GM18498 (cell line): ENCODE results near the gene HOXD11.

Experiments used
- ATAC-seq: cut with Tn5 transposase; IDR thresholded peaks from one replicate; pipeline ENCODE4 v1.9.1; 2021; ENCODE audit warnings: mild to moderate bottlenecking, moderate library complexity; ENCODE audit not compliant: unreplicated experiment

HOXD11 gene

DNA sequence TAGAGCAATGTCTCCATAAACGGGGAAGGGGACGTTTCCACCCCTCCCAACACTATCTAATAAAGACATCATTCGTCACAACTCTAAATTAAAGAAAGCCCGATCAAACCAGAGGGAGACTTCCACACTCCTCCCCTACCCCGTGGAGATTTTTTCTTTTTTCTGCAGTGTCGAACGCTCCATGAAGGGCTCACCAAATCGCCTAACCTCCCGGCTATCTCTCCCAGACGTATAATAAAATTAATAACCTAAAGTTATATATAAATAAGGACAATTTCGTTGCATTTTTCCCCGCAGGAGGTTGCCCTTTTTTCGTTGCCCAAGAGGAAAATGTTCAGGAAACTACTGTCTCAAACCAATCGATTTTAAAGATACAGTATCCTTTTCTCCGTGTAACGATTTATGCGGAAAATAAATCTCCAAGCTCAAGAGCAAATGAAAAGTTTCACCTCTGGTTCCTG, 25.7 kb upstream of the HOXD11 start:
- no peak for ATAC-seq

DNA sequence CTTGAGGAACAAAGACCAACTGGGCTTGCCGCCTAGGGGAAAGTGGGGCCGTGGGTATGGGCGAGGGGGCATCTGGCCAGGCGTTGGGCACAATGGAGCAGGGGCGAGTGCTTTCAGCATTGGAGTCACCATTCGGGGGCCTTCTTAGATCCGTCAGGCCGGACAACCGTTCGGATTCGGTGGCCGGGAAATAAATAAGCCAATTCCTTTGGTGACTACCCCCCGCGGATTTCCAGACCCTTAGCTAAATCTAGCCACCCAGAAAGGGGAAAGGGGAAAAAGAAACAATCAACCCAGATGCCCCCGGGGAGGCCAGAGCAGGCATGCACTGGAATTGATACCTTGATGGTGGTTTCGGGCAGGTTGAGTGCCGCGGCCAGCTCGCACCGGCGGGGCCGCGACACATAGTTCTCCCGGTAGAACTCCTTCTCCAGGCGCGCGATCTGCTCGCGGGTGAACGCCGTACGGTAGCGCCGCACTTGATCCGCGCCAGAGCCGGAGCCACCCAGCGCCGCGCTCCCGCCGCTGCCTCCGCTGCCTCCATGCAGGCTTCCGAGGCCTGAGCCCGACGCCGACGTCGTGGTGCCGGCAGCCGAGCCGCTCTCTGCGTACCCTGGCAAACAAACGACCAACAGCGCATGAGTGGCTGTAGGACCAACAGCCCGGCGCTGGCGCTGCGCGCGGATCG, 25.1 kb upstream of the HOXD11 start:
- no peak for ATAC-seq

DNA sequence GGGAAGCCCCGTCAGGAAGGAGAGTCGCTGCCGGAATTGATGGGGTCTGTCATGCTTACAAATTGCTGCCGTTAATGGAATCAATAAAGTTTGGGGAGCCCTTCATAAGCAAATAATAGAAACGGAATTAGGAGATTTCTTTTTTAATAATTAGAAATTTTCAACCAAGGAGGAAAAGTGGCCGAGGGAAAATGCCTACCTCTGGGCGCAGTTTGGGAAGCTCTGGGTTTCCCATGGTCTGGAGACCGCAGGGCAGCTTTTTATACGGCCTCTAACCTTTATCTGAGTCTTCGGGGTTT, 24.6 kb upstream of the HOXD11 start:
- ATAC-seq, result no peak

DNA sequence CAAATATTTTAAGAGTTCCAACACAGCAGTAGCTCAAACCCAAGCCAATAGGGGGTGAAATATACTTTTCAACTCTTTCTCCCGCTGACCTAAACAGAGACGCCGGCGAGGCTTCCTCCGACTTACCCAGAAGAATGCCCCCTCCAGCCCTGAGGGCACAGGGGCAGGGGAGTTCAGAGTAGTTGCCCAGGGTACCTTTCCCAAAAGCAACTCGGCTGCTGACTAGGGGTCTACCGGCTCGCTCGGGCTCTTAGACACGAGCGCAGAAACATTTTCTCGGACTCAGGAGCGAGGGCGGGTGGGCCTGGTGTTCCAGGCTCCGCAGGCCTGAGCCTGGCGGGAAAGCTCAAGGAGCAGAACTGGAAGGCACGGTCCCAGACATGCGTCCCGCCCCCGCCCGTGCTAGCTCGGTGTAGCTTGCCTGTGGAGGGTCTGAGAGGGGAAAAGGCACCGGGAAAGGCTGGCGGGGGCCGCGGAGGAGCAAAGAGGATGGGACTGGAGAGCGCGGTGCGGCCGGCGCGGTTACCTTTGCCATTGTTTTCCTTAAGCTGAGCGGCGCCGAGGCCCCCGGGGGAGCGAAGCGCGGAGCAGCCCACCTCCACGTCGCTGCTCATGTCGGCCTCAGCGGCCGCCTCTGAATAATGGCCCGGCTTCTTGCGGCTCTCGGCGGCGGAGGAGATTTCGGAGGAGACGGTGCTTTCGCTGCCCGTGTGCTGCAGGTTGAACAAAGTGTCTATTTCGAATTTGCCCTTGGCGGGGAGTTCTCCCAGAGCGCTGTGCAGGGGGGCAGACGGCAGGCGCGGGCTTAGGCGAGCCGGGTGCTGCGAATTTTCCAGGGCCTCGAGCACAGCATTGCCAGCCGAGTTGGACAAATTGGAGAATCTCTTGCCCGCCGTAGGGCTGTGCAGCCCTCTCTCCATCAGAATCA, 24.0 kb upstream of the HOXD11 start:
- no peak for ATAC-seq

DNA sequence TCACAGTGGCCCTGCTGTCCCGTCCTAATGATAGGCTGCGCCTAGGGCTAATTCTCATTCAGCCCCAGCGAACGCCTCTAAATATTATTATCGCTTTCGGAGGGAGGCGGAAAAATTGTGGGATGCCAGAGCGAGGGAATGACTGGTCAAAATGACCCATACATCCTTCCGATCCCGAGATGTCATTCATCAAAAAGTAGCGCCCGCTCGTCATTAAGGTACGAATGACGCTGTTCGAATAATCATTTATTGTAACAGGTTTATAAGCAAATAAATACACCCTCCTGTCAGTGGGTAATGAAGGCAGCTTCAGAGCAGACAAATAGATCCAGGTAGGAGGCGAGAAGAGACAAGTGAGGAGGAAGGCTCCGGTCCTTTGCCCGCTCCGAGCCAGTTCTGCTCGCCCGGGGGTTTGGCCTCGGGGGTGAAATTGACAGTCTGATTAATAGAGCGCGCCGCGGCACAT, 23.3 kb upstream of the HOXD11 start, which contains the start of gene EVX2:
Gene EVX2 (minus strand): TSS at position 167 of the 466 bp plus-strand sequence. CDS start 186 bp downstream, outside the sequence.
- no peak for ATAC-seq

DNA sequence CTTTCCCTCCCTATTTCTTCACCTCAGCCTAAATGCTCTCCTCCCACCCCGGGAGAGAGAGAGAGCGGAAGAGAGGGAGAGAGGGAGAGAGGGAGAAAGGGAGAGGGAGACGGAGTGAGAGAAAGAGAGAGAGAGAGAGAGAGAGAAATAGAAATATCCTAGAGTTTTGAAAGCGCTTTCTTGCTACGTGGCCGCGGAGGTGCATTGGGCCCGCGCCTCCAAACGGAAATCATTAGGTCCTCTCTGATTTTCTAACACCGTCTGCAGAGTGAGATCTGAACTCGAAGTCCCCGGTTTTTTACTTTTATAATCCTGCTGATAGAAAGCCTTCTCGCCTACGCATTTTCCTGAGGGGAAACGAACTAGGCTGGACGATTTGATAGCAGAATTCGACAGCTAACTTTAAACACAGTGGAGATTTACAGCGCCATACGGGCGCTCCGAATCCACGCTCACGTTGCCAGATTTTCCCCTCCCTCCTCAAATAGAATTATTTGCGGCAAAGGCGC, 22.4 kb upstream of the HOXD11 start:
- ATAC-seq, result no peak

DNA sequence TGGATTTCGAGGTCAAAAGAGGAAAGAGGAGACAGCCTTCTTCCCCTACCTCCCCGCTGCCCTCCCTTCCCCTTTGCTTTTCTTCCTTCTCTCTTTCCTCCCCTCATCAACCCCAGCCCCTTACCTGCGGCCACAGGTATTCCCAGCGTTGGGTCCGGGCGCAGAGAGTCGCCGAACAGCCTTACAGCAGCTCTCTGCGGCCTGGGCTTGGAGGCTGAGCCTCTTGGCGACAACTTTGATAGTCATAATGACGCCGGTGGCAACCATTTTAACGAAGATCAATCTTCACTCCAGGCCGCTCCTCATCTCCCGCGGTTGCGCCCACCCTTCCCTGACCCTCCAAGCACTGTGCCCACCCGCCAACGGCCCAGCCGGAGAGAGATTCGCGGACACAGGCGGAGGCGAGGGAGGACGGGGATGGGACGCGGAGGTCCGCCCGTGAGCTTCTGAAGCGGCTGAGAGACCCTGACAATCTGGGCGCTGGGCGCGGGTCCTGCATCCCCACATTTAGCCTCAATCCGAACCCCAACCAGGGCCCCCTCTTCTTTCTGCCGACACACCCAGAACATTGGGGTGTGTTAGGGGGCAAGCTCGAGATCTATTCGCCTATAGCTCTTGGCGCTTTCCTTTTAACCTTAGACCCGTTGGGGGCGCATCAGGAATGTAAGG, 21.8 kb upstream of the HOXD11 start:
- no peak for ATAC-seq

DNA sequence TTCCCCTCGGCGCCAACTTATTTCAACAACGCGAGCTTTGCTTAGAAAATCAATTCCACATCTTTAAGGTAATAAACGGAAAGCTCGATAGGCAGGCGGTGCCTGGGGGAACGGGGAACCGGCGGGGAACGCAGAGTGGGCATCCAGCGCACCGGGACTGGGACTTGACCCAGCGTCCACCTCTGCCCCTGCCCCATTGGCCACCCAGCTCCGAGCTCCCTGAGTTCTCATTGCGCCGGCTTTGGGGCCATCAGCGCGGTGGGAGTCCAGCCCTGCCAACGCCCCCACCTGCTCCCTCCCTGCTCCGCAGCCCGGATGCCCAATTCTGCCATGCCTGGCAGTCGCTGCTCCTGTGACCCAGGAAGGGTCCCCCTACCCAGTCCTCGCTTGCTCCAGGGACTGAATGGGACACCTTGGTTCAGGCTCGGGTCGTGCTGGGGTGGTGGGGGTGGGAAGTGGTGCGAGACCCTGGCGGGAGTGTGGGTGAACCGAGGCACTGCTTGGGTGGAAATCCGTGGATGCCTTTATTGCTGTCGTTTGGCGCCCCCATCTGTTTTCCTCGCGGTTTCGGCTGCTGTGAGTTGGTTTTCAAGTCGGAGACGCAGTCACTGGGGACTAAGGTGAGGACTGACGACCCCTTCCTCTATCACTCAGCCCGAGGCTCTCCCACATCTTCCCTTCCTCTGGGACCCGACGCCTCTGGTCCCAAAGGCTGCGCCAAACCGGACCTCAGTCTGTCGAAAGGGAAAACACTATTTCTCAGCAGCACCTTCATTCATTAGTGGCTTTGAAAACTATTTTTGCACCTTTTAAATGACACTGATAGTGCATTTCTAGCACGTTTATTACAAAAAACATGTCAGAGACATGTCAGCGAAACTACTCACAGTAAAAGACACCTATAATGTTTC, 21.0 kb upstream of the HOXD11 start:
- no peak for ATAC-seq

DNA sequence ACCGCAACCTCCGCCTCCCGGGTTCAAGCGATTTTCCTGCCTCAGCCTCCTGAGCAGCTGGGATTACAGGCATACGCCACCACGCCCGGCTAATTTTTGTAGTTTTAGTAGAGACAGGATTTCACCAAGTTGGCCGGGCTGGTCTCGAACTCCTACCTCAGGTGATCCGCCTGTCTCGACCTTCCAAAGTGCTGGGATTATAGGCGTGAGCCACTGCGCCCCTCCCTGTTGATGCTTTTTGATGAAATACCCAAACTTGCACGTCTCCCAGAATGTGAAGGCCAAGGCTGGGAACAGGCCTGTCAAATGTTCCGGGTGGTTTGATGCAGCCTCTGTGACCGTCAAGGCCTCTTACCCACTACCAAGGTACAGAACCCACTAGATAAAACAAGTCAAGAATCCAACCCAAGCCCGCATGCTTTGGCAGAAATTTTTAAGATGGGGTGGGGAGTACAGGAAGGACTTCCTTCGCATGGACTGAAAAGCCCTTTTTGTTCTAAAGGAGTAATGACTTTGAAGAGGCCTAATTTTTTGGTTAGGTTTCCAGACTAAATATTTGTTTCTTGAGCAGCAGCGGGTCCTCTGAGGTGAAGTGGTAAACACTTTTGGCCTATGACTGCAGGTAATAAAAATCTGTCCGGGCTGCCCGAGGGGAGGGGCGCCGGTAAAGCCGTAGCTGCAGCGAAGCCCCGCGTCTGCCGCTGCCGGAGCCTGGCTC, 19.6 kb upstream of the HOXD11 start:
- ATAC-seq, result no peak

DNA sequence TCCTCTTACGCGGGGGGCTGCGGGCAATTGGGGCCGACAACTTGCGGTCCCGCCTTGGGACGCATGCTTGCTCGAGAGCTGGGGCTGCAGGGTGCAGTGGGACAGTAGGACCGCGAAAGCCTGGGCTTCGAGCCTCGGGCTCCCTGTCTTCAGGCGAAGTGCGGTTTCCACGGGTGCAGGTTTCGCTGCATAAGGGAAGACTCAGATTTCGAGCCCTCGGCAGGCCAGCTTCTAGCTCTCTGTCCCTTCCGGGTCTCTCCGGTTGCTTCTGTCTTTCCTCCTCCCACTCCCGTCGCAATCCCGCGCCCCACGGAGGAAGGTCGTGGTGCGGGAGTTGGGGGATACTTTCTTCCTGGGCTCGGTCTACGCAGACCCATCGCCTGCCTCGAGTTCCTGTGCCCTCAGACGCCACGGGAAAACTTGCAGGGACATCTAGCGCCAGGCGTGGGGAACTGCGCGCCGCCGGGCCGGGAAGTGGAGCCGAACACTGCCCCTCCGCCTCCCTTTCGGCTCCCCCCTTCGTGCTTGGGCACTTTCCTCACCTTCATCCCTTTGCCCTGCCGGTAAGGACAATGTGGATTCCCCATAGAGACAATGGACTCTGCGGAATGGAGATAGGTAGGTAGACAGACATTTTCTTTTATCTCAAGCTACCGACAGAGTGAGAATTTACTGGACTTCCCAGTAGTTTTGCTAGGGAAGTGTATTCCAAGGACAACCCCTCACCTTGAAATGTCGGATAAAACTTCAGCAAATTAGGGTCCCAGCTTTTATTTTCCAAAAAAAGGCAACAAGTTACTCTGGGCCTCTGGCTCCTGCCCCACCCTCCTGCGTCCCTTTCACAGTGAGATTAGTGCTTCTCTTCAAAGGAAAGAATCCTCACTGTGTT, 18.8 kb upstream of the HOXD11 start:
- peak; percentile 66 for ATAC-seq

DNA sequence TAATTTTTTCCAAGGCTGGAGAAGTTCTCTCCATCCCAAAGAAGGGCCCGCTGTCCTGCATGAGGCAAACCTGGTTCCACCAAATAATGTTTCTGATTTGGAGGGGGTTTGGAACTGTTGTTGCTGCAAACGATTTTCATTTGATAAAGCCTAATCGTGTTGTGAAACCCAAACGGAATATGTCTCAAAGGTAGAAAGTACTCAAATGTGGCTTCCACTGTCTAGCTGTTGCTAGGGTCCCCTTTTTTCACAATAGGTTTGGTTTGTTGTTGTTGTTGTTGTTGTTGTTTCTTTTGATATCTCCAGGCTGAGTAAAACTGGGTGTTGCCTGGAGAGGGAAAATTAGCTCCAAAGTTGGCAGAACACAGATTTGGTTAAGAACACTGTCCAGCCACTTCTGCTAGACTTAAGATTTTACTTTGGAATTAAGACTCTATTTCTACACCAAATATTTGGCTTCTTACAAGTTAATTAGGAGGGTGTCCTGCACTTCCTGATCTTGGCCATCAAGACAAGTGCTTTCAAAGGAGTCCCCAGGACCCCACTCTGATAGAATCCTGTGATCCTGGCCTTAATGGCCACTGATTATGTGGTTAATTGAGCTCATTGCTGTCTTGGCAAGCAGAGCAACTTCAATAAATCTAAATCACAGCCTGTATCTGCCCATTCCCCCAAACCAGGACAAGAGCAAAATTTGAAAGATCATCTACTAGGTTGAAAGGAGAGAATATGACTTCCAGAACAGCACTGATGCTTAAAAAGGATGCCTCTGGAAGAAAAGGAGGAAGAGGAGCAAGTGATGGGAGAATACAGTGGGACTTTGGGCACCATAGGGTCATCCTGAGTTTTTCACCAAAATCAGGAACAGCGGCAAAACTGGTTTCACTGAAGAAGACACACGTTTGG, 17.9 kb upstream of the HOXD11 start:
- ATAC-seq, result no peak

DNA sequence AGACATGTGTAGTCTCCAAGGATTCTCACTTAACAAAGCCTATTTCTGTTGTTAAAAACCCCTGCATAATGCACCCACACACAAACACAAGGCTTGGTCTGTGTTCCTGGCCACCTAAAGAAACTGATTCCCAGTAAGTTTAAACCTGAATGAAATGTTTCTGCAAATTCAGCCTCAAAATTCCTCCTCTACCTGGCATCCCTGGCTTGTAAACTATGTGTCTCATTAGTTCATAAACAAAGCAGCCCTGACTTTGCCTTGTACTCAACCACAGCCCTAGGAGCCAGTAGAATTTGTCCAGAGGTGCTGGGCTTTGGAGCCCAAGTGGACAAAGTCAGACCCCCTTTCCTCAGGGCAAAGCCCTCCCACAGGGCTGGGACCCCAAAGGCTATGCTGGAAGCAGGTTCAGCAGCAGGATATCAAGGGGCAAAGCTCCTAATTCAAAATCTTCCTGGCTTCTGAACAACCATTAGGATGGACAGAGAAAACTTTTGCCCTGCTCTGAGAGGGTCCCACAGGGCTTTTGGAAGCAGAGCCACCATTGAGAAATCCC, 17.2 kb upstream of the HOXD11 start:
- ATAC-seq, result no peak

DNA sequence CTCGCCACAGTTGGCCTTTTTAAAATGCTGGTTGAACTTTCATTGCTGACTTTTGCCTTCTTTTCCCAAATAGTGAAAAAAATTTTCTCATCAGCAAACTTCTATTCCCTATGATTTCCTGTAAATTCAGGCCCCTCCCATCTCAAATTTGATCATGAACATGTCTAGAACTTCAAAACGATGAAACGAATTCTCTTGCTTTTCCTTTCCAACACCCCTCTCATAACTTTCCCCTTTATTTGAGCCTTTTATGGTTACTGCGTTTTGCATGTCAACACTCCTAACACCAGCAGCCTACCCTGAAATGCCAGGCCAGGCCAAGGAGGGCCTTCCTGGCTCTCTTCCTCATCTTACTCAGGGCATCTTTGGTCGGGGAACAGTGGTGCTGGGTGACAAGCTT, 16.2 kb upstream of the HOXD11 start:
- ATAC-seq, result no peak

DNA sequence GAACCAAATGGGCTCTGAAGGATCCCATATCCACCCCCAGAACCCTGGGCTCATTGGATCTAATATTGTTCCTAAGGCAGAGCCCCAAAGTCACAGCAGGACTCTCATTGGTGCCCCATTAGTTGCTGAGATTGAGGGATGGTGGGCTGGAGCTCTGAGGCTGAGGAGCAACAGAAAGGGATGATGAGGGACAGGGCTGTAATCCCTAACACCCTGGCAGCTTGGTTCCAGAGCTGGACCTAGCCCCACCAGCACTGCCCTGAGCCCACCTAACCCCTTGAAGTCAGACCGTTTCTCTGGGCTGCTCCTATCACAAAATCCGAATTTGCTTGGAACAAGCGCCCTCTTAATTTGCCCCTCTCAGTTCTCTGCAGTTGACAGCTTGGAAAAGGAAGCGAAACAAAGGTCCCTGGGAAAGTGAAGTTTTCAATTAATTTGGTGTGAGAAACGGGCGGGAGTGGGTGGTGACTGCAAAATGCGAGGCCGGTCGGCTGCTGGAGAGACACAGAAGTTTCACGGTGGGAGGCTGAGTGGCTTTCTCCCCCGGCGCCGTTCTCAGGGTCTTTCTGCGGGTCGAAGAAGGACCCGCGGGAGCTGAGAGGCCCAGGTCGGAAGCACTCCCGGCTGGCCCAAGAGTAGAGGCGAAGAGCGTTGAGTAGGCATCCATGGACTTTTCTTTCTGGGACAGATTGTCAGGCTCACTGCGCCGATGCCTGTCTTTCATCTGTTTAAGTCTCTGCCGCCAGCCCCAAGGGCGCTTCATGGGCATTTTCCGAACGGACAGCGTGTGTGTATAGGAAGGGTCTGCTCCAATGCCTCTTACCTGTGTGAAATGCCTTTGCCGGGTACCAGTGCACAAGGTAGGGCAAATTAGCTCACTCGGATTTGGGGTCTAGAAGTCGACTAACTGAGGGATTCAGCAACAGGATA, 15.5 kb upstream of the HOXD11 start:
- ATAC-seq, result no peak

DNA sequence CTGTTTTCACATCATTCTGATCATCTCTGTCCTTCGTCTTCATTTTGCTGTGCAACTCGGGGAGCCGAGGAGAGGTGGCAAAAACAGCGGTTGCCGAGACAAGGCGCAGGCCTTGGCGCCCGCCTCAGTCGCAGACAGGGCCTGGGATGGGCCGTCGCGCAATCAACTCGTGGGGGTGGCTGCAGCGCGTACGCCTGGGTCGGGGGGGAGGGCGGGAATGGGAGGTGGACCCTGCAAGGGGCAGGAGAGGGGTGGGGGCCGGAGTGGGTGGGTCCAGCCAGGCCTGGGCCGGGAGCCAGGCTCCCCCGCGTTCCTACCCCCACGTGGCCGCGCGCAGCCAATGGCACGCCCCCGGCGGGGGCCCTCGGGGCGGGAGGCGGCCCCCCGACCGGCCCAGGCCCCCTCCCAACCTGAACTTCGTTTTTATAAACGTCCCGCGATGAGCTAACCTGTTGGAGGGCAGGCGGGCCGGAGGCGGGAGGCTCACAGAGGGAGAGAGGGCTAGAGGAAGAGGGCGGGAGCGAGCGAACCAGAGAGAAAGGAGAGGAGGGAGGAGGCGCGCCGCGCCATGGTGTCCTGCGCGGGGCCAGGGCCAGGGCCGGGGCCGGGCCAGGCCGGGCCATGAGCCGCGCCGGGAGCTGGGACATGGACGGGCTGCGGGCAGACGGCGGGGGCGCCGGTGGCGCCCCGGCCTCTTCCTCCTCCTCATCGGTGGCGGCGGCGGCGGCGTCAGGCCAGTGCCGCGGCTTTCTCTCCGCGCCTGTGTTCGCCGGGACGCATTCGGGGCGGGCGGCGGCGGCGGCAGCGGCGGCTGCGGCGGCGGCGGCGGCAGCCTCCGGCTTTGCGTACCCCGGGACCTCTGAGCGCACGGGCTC, 14.6 kb upstream of the HOXD11 start, which contains the start of gene HOXD13:
Gene HOXD13 (plus strand): TSS at position 452 of the 875 bp plus-strand sequence. CDS start 170 bp downstream, at position 622.
- no peak for ATAC-seq
